Activated CD8-positive, alpha-beta T cell treated with anti-CD3 and anti-CD28 coated beads for 36 hours (primary cell): Measurements from ENCODE around the gene BTBD1. TPM values are rescaled to one million over a fixed set of nuclear protein-coding genes. Genes with fewer than 3 reads are reported as not detected.

Experiments used
- ATAC-seq: fragments of 200-7000 bp; cut with Tn5 transposase; one replicate; pipeline ENCODE4 v1.10.0; 2021; ENCODE audit warnings: mild to moderate bottlenecking, moderate library complexity
- CTCF ChIA-PET: fragments of 350-600 bp; sonication (Branson Sonifier 250); formaldehyde crosslinking; loops from one replicate; lab custom pipeline; 2021; ENCODE audit warnings: antibody characterized with exemption; lab: Charles Lee
- POLR2A ChIA-PET: fragments of 350-600 bp; sonication (Branson Sonifier 250); formaldehyde crosslinking; loops from one replicate; lab custom pipeline; 2021; ENCODE audit warnings: antibody characterized with exemption; lab: Charles Lee
- DNase-seq: peaks from one replicate; pipeline ENCODE4 v3.0.0-alpha.2; 2020
- H3K27ac Mint-ChIP-seq: one replicate; pipeline ENCODE4 v1.8.0; 2021; ENCODE audit warnings: mild to moderate bottlenecking, mixed read lengths
- H3K27me3 Mint-ChIP-seq: one replicate; pipeline ENCODE4 v1.8.0; 2021; ENCODE audit warnings: mixed read lengths
- H3K36me3 Mint-ChIP-seq: one replicate; pipeline ENCODE4 v1.8.0; 2021; ENCODE audit warnings: low read depth, mixed read lengths
- H3K4me1 Mint-ChIP-seq: one replicate; pipeline ENCODE4 v1.8.0; 2021; ENCODE audit warnings: low read depth, mixed read lengths
- H3K4me3 Mint-ChIP-seq: one replicate; pipeline ENCODE4 v1.8.0; 2021; ENCODE audit warnings: mild to moderate bottlenecking, moderate library complexity, mixed read lengths
- H3K9me3 Mint-ChIP-seq: one replicate; pipeline ENCODE4 v1.8.0; 2021; ENCODE audit warnings: mixed read lengths
- CTCF ChIP-seq: fragments of 200-600 bp; IDR thresholded peaks from one replicate; pipeline ENCODE4 v1.8.0; 2022; ENCODE audit warnings: antibody characterized with exemption, mild to moderate bottlenecking
- intact Hi-C: fragments of 100-400 bp; cut with micrococcal nuclease; formaldehyde crosslinking; loops from one replicate; pipeline ENCODE4 v1.10.0; 2022
- total RNA-seq, 2 experiments: library from RNA; stranded (reverse); gene quantifications; one replicate each; pipeline ENCODE4 v1.2.3, GENCODE V29; 2021

The BTBD1 gene
- 10 to 100 TPM; 63.3 to 63.8 TPM for total RNA-seq

- H3K27me3 Mint-ChIP-seq: no peaks in the 10 kb centered on the region
- peaks cover 17% of the 10 kb centered on the region for H3K4me1 Mint-ChIP-seq
- peaks cover 6% of the 10 kb centered on the region for H3K9me3 Mint-ChIP-seq
- H3K36me3 Mint-ChIP-seq: peaks cover 22% of the 10 kb centered on the region
- H3K27ac Mint-ChIP-seq: peak within 1 kb of the TSS; percentile 88
- no peak within 1 kb of the TSS for H3K4me3 Mint-ChIP-seq
- ATAC-seq (peak; percentile 97), DNase-seq (peak; percentile 95)
- CTCF ChIA-PET: interaction anchor here (0.9 kb wide), 1 partner anchor 256 kb away, joined by 3 read pairs; no protein-coding TSS in a partner anchor
- intact Hi-C loops: loop anchor here (1.0 to 5.0 kb wide), 2 partner anchors 56 to 145 kb away; partner anchors contain the start of gene C15orf40
- POLR2A ChIA-PET: interaction anchor here (0.5 to 2.2 kb wide), 7 partner anchors 10 to 218 kb away, joined by 3 to 12 read pairs (median 4); partner anchors contain the start of gene TM6SF1
- TF ChIP-seq CTCF: no peak
Observed at GRCh38 chr15:83066734-83067637, at the start of gene BTBD1. Gene BTBD1 (minus strand): TSS chr15:83067252. CDS start chr15:83067151, 101 bp downstream.

GRCh38 chr15:83115831-83116565 is 48.9 kb upstream of the BTBD1 start:
- H3K27me3 Mint-ChIP-seq: peaks cover 6% of the 10 kb centered on the region
- no peak overlapping the region for H3K4me3 Mint-ChIP-seq
- DNase-seq (no peak), ATAC-seq (peak; percentile 70)
- H3K9me3 Mint-ChIP-seq: no peaks in the 10 kb centered on the region
- no peak overlapping the region for H3K27ac Mint-ChIP-seq
- no peaks in the 10 kb centered on the region for H3K4me1 Mint-ChIP-seq
- CTCF ChIA-PET: no interaction called here
- POLR2A ChIA-PET: no interaction called here
- H3K36me3 Mint-ChIP-seq: no peaks in the 10 kb centered on the region
- intact Hi-C loops: no loop called here
- no peak for TF ChIP-seq CTCF

- Mint-ChIP-seq H3K4me3 (no peak overlapping the region), H3K27ac (no peak overlapping the region), H3K9me3 (no peaks in the 10 kb centered on the region), H3K36me3 (no peaks in the 10 kb centered on the region), H3K4me1 (no peaks in the 10 kb centered on the region), H3K27me3 (peaks cover 8% of the 10 kb centered on the region)
- ATAC-seq (no peak), DNase-seq (no peak)
- intact Hi-C loops: no loop called here
- CTCF ChIA-PET: no interaction called here
- no peak for TF ChIP-seq CTCF
- POLR2A ChIA-PET: no interaction called here
Observed at GRCh38 chr15:83115410-83115809, 48.4 kb upstream of the BTBD1 start.

DNA sequence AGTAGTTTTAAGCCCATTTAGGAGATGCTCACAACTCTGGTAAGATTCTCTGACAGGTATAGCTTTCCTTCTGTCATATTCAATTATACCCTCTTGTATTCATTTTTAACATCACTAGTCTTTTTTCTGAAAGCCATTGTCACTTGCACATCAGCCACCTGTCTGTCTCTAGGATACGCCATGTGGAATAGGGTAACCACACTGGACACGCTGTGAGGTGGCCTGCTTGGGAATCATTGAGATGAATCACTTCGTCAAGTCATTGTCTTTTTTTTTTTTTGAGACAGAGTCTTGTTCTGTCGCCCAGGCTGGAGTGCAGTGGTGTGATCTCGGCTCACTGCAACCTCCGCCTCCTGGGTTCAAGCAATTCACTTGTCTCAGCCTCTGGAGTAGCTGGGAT is 47.8 kb upstream of the BTBD1 start:
- DNase-seq: no peak
- no peak for TF ChIP-seq CTCF
- Mint-ChIP-seq H3K27ac (no peak overlapping the region), H3K36me3 (no peaks in the 10 kb centered on the region), H3K27me3 (peaks cover 12% of the 10 kb centered on the region), H3K4me1 (no peaks in the 10 kb centered on the region), H3K4me3 (no peak overlapping the region), H3K9me3 (no peaks in the 10 kb centered on the region)
- ATAC-seq: no peak
- POLR2A ChIA-PET: no interaction called here
- intact Hi-C loops: no loop called here
- CTCF ChIA-PET: no interaction called here
